ENCODE results near the gene LAPTM5. TPM values are rescaled to one million over a fixed set of nuclear protein-coding genes. Genes with fewer than 3 reads are reported as not detected.

The LAPTM5 gene
- total and polyA plus RNA-seq, 10 of the 15 experiments (the other 5 are each of a cell fraction or from before 2014, with no cell fraction given), result 24.1 to 1,034 (median 687) TPM

GRCh38 chr1:30764939-30765555, 7.5 kb upstream of the LAPTM5 start (continued):
- TF ChIP-seq E4F1 (IDR thresholded peaks at IDR 0.05; ENCODE audit: borderline replicate concordance, partially characterized antibody), result no peak
- peak; percentile 94 for TF ChIP-seq IKZF1 (conservative IDR thresholded peaks at IDR 0.05)
- no peak for TF ChIP-seq ELK1 (IDR thresholded peaks at IDR 0.05; ENCODE audit: low read depth, low read length)
- peak; percentile 93 for TF ChIP-seq NR2F1 (conservative IDR thresholded peaks at IDR 0.05)
- TF ChIP-seq LARP7 (IDR thresholded peaks at IDR 0.05), result peak; percentile 53; the same call in 1 of the 2 replicates
- TF ChIP-seq ZSCAN29 (IDR thresholded peaks at IDR 0.05), result no peak
- peak; percentile 92 for TF ChIP-seq EED (IDR thresholded peaks at IDR 0.05; ENCODE audit: low read depth)
- TF ChIP-seq SUZ12 (IDR thresholded peaks at IDR 0.05; ENCODE audit: unreplicated experiment), result no peak
- no peak for TF ChIP-seq E2F4 (IDR thresholded peaks at IDR 0.05; ENCODE audit: low read depth, low read length)
- no peak for TF ChIP-seq ASH2L (IDR thresholded peaks at IDR 0.05; ENCODE audit: borderline replicate concordance, low read depth)
- no peak; a peak in 1 of 3 replicates for TF ChIP-seq EGR1 (IDR thresholded peaks at IDR 0.05; ENCODE audit: borderline replicate concordance in 1 of 2, low read depth in 2 of 2, low read length in 2 of 2)
- TF ChIP-seq SIX5 (IDR thresholded peaks at IDR 0.05; ENCODE audit: low read depth, low read length, severe bottlenecking), result no peak
- peak; percentile 96 for TF ChIP-seq MEF2B (IDR thresholded peaks at IDR 0.05; ENCODE audit: partially characterized antibody, poor library complexity, severe bottlenecking)
- TF ChIP-seq NFYB (IDR thresholded peaks at IDR 0.05; ENCODE audit: insufficient read depth, low read depth, low read length), result no peak
- peak; percentile 83 for TF ChIP-seq SKIL (IDR thresholded peaks at IDR 0.05; ENCODE audit: low read depth, poor library complexity, severe bottlenecking)
- peak in 1 of 3 experiments; percentile 21; a peak in 1 of 6 replicates for TF ChIP-seq CTCF (IDR thresholded peaks at IDR 0.05 in 2 of 3, conservative IDR thresholded peaks at IDR 0.05 in 1 of 3; ENCODE audit: control insufficient read depth in 2 of 3, extremely low read depth in 1 of 3, insufficient read depth in 1 of 3, low read depth in 3 of 3, low read length in 3 of 3)
- TF ChIP-seq KLF5 (IDR thresholded peaks at IDR 0.05; ENCODE audit: partially characterized antibody), result peak; percentile 93
- peak; percentile 98 for TF ChIP-seq MEF2A (IDR thresholded peaks at IDR 0.05; ENCODE audit: insufficient read depth, low read depth, low read length)
- no peak for TF ChIP-seq CHD4 (IDR thresholded peaks at IDR 0.05)
- peak; percentile 94 for TF ChIP-seq IRF4 (IDR thresholded peaks at IDR 0.05; ENCODE audit: low read depth, low read length)

Data from GM12878 (cell line).